Activated CD8-positive, alpha-beta memory T cell treated with anti-CD3 and anti-CD28 coated beads, Interleukin-2, amount 10 ng/mL, durations not matched to agents 7 days and 5 days (primary cell): ENCODE measurements around the gene SPON1. TPM values are rescaled to one million over a fixed set of nuclear protein-coding genes. Genes with fewer than 3 reads are reported as not detected.
"Not testable (repeated sequence)": the region's sequence is repeated elsewhere in the genome, so short reads cannot be mapped to it uniquely, and the experiment has no call there.

ENCODE experiments used
- ATAC-seq: fragments of 150-1000 bp; cut with Tn5 transposase; one replicate; pipeline ENCODE4 v1.10.0; 2021; ENCODE audit warnings: moderate library complexity
- CTCF ChIA-PET: fragments of 350-600 bp; sonication (Branson Sonifier 250); formaldehyde crosslinking; loops from one replicate; lab custom pipeline; 2021; ENCODE audit warnings: antibody characterized with exemption; lab: Charles Lee
- DNase-seq: peaks from one replicate; pipeline ENCODE4 v3.0.0-alpha.2; 2020
- H3K27ac Mint-ChIP-seq: one replicate; pipeline ENCODE4 v1.8.0; 2021; ENCODE audit warnings: mild to moderate bottlenecking, mixed read lengths
- H3K27me3 Mint-ChIP-seq: one replicate; pipeline ENCODE4 v1.8.0; 2021; ENCODE audit warnings: mixed read lengths
- H3K36me3 Mint-ChIP-seq: one replicate; pipeline ENCODE4 v1.8.0; 2021; ENCODE audit warnings: mild to moderate bottlenecking, mixed read lengths
- H3K4me1 Mint-ChIP-seq: one replicate; pipeline ENCODE4 v1.8.0; 2021; ENCODE audit warnings: mixed read lengths
- H3K4me3 Mint-ChIP-seq: one replicate; pipeline ENCODE4 v1.8.0; 2021; ENCODE audit warnings: mild to moderate bottlenecking, moderate library complexity, mixed read lengths
- H3K9me3 Mint-ChIP-seq: one replicate; pipeline ENCODE4 v1.8.0; 2022; ENCODE audit warnings: low read depth, mixed read lengths
- total RNA-seq, 2 experiments: library from RNA; stranded (reverse); gene quantifications; one replicate each; pipeline ENCODE4 v1.2.3, GENCODE V29; 2021

The SPON1 gene
- total RNA-seq, 2 experiments from 2014 or later = not detected

GRCh38 chr11:14067686-14068085 is 105.2 kb downstream of the SPON1 start:
- Mint-ChIP-seq H3K27me3 (peaks cover 5% of the 10 kb centered on the region), H3K4me3 (no peak overlapping the region), H3K27ac (no peak overlapping the region), H3K4me1 (peaks cover 16% of the 10 kb centered on the region), H3K36me3 (no peaks in the 10 kb centered on the region), H3K9me3 (no peaks in the 10 kb centered on the region)
- ATAC-seq (no peak), DNase-seq (no peak)
- CTCF ChIA-PET = no interaction called here

- H3K27ac Mint-ChIP-seq = no peak overlapping the region
- no peak for DNase-seq
- no peaks in the 10 kb centered on the region for H3K9me3 Mint-ChIP-seq
- no peaks in the 10 kb centered on the region for H3K36me3 Mint-ChIP-seq
- ATAC-seq = no peak
- H3K4me1 Mint-ChIP-seq = peaks cover 20% of the 10 kb centered on the region
- no peak overlapping the region for H3K4me3 Mint-ChIP-seq
- peaks cover 9% of the 10 kb centered on the region for H3K27me3 Mint-ChIP-seq
- CTCF ChIA-PET = no interaction called here
These were observed 108.4 kb downstream of the SPON1 start for GRCh38 chr11:14070896-14071295.

- Mint-ChIP-seq H3K4me1 (peaks cover 32% of the 10 kb centered on the region), H3K9me3 (no peaks in the 10 kb centered on the region), H3K27ac (no peak overlapping the region), H3K4me3 (no peak overlapping the region), H3K27me3 (peaks cover 21% of the 10 kb centered on the region), H3K36me3 (no peaks in the 10 kb centered on the region)
- DNase-seq (no peak), ATAC-seq (no peak)
- CTCF ChIA-PET = interaction anchor here (0.9 kb wide), 1 partner anchor 106 kb away, joined by 3 read pairs; no protein-coding TSS in a partner anchor
These were observed 111.4 kb downstream of the SPON1 start for GRCh38 chr11:14073849-14074476.

GRCh38 chr11:14075118-14076078 is 112.9 kb downstream of the SPON1 start:
- ATAC-seq (peak; percentile 99), DNase-seq (peak; percentile 85)
- CTCF ChIA-PET = interaction anchor here (1.4 kb wide), 1 partner anchor 119 kb away, joined by 4 read pairs; no protein-coding TSS in a partner anchor
- Mint-ChIP-seq H3K9me3 (no peaks in the 10 kb centered on the region), H3K27ac (peak overlapping the region; percentile 48), H3K4me1 (peaks cover 41% of the 10 kb centered on the region), H3K4me3 (no peak overlapping the region), H3K27me3 (peaks cover 21% of the 10 kb centered on the region), H3K36me3 (no peaks in the 10 kb centered on the region)

GRCh38 chr11:14079011-14079410 is 116.5 kb downstream of the SPON1 start:
- Mint-ChIP-seq H3K4me1 (peaks cover 39% of the 10 kb centered on the region), H3K9me3 (no peaks in the 10 kb centered on the region), H3K27ac (no peak overlapping the region), H3K27me3 (peaks cover 23% of the 10 kb centered on the region), H3K36me3 (no peaks in the 10 kb centered on the region), H3K4me3 (no peak overlapping the region)
- DNase-seq = no peak
- CTCF ChIA-PET = interaction anchor here (0.8 kb wide), 1 partner anchor 182 kb away, joined by 4 read pairs; no protein-coding TSS in a partner anchor
- no peak for ATAC-seq

GRCh38 chr11:14079797-14080196 is 117.3 kb downstream of the SPON1 start:
- H3K27me3 Mint-ChIP-seq = peaks cover 29% of the 10 kb centered on the region
- no peak for DNase-seq
- no peak overlapping the region for H3K4me3 Mint-ChIP-seq
- peaks cover 32% of the 10 kb centered on the region for H3K4me1 Mint-ChIP-seq
- no peaks in the 10 kb centered on the region for H3K9me3 Mint-ChIP-seq
- no peaks in the 10 kb centered on the region for H3K36me3 Mint-ChIP-seq
- ATAC-seq = no peak
- CTCF ChIA-PET = no interaction called here
- no peak overlapping the region for H3K27ac Mint-ChIP-seq

- H3K9me3 Mint-ChIP-seq = no peaks in the 10 kb centered on the region
- DNase-seq (no peak), ATAC-seq (no peak)
- peaks cover 21% of the 10 kb centered on the region for H3K4me1 Mint-ChIP-seq
- H3K27ac Mint-ChIP-seq = no peak overlapping the region
- H3K36me3 Mint-ChIP-seq = no peaks in the 10 kb centered on the region
- H3K4me3 Mint-ChIP-seq = no peak overlapping the region
- CTCF ChIA-PET = no interaction called here
- H3K27me3 Mint-ChIP-seq = peaks cover 40% of the 10 kb centered on the region
These were observed 119.2 kb downstream of the SPON1 start for GRCh38 chr11:14081581-14082231.

GRCh38 chr11:14082338-14082737 is 119.8 kb downstream of the SPON1 start:
- no peak for ATAC-seq
- no peak overlapping the region for H3K27ac Mint-ChIP-seq
- no peaks in the 10 kb centered on the region for H3K9me3 Mint-ChIP-seq
- CTCF ChIA-PET = no interaction called here
- H3K36me3 Mint-ChIP-seq = no peaks in the 10 kb centered on the region
- H3K4me1 Mint-ChIP-seq = peaks cover 18% of the 10 kb centered on the region
- peaks cover 40% of the 10 kb centered on the region for H3K27me3 Mint-ChIP-seq
- no peak overlapping the region for H3K4me3 Mint-ChIP-seq
- no peak for DNase-seq

GRCh38 chr11:14088861-14089260 is 126.3 kb downstream of the SPON1 start:
- Mint-ChIP-seq H3K27me3 (peaks cover 31% of the 10 kb centered on the region), H3K4me1 (peaks cover 13% of the 10 kb centered on the region)
- H3K9me3 Mint-ChIP-seq, ATAC-seq, CTCF ChIA-PET, H3K27ac Mint-ChIP-seq, H3K4me3 Mint-ChIP-seq, DNase-seq, H3K36me3 Mint-ChIP-seq: not testable (repeated sequence)

GRCh38 chr11:14089690-14090462 is 127.4 kb downstream of the SPON1 start:
- peaks cover 13% of the 10 kb centered on the region for H3K4me1 Mint-ChIP-seq
- H3K27me3 Mint-ChIP-seq = peaks cover 26% of the 10 kb centered on the region
- no peaks in the 10 kb centered on the region for H3K9me3 Mint-ChIP-seq
- ATAC-seq (no peak), DNase-seq (no peak)
- H3K27ac Mint-ChIP-seq = no peak overlapping the region
- H3K36me3 Mint-ChIP-seq = peaks cover 1% of the 10 kb centered on the region
- CTCF ChIA-PET = no interaction called here
- H3K4me3 Mint-ChIP-seq = no peak overlapping the region

- H3K36me3 Mint-ChIP-seq, H3K9me3 Mint-ChIP-seq, ATAC-seq, CTCF ChIA-PET, H3K27ac Mint-ChIP-seq, DNase-seq, H3K4me3 Mint-ChIP-seq: not testable (repeated sequence)
- peaks cover 13% of the 10 kb centered on the region for H3K4me1 Mint-ChIP-seq
- H3K27me3 Mint-ChIP-seq = peaks cover 25% of the 10 kb centered on the region
These were observed 128.1 kb downstream of the SPON1 start for GRCh38 chr11:14090631-14091030.

- peaks cover 1% of the 10 kb centered on the region for H3K36me3 Mint-ChIP-seq
- no peak overlapping the region for H3K4me3 Mint-ChIP-seq
- DNase-seq (no peak), ATAC-seq (no peak)
- H3K27me3 Mint-ChIP-seq = peaks cover 5% of the 10 kb centered on the region
- H3K27ac Mint-ChIP-seq = no peak overlapping the region
- H3K9me3 Mint-ChIP-seq = no peaks in the 10 kb centered on the region
- CTCF ChIA-PET = no interaction called here
- peaks cover 13% of the 10 kb centered on the region for H3K4me1 Mint-ChIP-seq
These were observed 130.5 kb downstream of the SPON1 start for GRCh38 chr11:14093065-14093464.
